ENCODE data around the gene CCDC34. TPM values are rescaled to one million over a fixed set of nuclear protein-coding genes. Genes with fewer than 3 reads are reported as not detected.
A peak's percentile ranks its signal among the peaks of the same experiment; 100 is the strongest.

CCDC34 gene
- total RNA-seq, 6 experiments from 2014 or later = 7.9 to 18.7 (median 13.9) TPM

- H3K36me3 Mint-ChIP-seq (ENCODE audit: low read depth) = no peaks in the 10 kb centered on the region
- no peak overlapping the region for H3K27ac Mint-ChIP-seq
- peaks cover 45% of the 10 kb centered on the region for H3K4me1 Mint-ChIP-seq (ENCODE audit: low read depth)
- H3K4me3 Mint-ChIP-seq = no peak overlapping the region
- DNase-seq = no peak
- TF ChIP-seq, protein P1, sequence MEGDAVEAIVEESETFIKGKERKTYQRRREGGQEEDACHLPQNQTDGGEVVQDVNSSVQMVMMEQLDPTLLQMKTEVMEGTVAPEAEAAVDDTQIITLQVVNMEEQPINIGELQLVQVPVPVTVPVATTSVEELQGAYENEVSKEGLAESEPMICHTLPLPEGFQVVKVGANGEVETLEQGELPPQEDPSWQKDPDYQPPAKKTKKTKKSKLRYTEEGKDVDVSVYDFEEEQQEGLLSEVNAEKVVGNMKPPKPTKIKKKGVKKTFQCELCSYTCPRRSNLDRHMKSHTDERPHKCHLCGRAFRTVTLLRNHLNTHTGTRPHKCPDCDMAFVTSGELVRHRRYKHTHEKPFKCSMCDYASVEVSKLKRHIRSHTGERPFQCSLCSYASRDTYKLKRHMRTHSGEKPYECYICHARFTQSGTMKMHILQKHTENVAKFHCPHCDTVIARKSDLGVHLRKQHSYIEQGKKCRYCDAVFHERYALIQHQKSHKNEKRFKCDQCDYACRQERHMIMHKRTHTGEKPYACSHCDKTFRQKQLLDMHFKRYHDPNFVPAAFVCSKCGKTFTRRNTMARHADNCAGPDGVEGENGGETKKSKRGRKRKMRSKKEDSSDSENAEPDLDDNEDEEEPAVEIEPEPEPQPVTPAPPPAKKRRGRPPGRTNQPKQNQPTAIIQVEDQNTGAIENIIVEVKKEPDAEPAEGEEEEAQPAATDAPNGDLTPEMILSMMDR (IDR thresholded peaks at IDR 0.05) = no peak
- H3K9me3 Mint-ChIP-seq = no peaks in the 10 kb centered on the region
- H3K27me3 Mint-ChIP-seq (ENCODE audit: insufficient read depth) = no peaks in the 10 kb centered on the region
Observed at GRCh38 chr11:27397624-27398399, 34.8 kb upstream of the CCDC34 start.

- H3K36me3 Mint-ChIP-seq (ENCODE audit: low read depth) = no peaks in the 10 kb centered on the region
- no peaks in the 10 kb centered on the region for H3K27me3 Mint-ChIP-seq (ENCODE audit: insufficient read depth)
- H3K4me3 Mint-ChIP-seq = no peak overlapping the region
- TF ChIP-seq, protein P1 (IDR thresholded peaks at IDR 0.05) = no peak
- H3K9me3 Mint-ChIP-seq = no peaks in the 10 kb centered on the region
- H3K27ac Mint-ChIP-seq = peak overlapping the region; percentile 9; the same call in 1 of the 2 replicates
- H3K4me1 Mint-ChIP-seq (ENCODE audit: low read depth) = peaks cover 50% of the 10 kb centered on the region
- no peak for DNase-seq
Observed at GRCh38 chr11:27396259-27396839, 33.3 kb upstream of the CCDC34 start.

DNA sequence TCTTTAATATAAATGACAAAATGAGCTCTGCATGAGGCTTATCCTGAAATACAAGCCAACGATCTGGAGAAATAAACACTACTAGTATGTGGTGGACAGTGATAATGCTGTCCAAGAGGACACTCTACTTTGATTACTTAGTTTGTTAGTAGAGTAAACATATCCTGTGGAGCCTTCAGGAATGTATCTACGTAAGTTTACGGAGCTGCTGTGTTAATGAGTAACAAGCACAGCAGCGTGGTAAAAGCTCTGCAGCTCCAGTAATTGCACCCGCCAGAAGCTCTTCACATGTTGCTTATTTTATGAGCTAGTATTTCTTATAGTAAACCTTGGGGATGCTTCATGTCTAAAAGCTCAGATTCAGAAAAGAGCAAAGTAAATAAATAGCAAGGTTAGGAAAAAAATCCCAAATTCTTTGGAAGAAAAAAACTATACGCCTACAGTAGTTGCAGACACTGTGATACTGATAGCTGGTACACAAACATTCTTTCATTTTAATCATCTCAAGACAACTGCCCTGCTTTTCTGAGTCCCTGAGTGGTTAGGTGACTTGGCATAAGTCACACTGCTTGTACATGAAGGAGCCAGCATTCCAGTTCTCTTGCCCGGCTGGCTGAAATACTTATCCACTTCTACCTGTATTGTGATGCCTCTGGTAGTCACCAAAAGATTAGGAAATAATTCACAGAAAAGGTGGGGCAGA lies 32.7 kb upstream of the CCDC34 start:
- peaks cover 54% of the 10 kb centered on the region for H3K4me1 Mint-ChIP-seq (ENCODE audit: low read depth)
- no peaks in the 10 kb centered on the region for H3K9me3 Mint-ChIP-seq
- peak; percentile 30 for DNase-seq
- no peaks in the 10 kb centered on the region for H3K27me3 Mint-ChIP-seq (ENCODE audit: insufficient read depth)
- TF ChIP-seq, protein P1 (IDR thresholded peaks at IDR 0.05) = no peak
- peak overlapping the region; percentile 24; the same call in 1 of the 2 replicates for H3K4me3 Mint-ChIP-seq
- no peaks in the 10 kb centered on the region for H3K36me3 Mint-ChIP-seq (ENCODE audit: low read depth)
- peak overlapping the region; percentile 9; the same call in 1 of the 2 replicates for H3K27ac Mint-ChIP-seq

DNA sequence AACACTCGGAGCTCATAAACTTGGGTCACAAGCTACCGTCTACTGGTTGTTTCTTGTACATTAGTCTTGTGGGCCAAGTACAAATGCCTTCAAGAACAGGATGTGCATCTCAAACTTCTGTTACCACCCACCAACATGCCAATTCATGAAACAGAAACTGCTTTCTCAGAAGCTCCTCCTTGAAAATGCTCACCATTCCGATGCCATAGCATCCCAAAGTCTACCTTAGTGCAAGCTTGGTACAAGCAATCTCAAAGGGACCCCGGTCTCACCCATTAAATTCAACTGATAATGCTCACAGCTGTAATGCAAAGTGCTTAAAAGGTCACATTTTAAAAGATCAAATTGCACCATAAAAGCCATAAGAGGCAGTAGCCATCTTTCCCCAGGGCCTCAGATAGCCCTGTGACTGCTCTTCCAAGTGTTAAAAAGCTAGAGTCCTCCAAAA lies 31.8 kb upstream of the CCDC34 start:
- H3K4me3 Mint-ChIP-seq = no peak overlapping the region
- no peak overlapping the region for H3K27ac Mint-ChIP-seq
- TF ChIP-seq, protein P1 (IDR thresholded peaks at IDR 0.05) = no peak
- no peaks in the 10 kb centered on the region for H3K27me3 Mint-ChIP-seq (ENCODE audit: insufficient read depth)
- no peak for DNase-seq
- H3K36me3 Mint-ChIP-seq (ENCODE audit: low read depth) = no peaks in the 10 kb centered on the region
- H3K4me1 Mint-ChIP-seq (ENCODE audit: low read depth) = peaks cover 63% of the 10 kb centered on the region
- H3K9me3 Mint-ChIP-seq = no peaks in the 10 kb centered on the region

- no peaks in the 10 kb centered on the region for H3K9me3 Mint-ChIP-seq
- no peak overlapping the region for H3K4me3 Mint-ChIP-seq
- peak overlapping the region; percentile 60 for H3K27ac Mint-ChIP-seq
- no peaks in the 10 kb centered on the region for H3K27me3 Mint-ChIP-seq (ENCODE audit: insufficient read depth)
- DNase-seq = peak; percentile 78
- peaks cover 85% of the 10 kb centered on the region for H3K4me1 Mint-ChIP-seq (ENCODE audit: low read depth)
- no peaks in the 10 kb centered on the region for H3K36me3 Mint-ChIP-seq (ENCODE audit: low read depth)
- TF ChIP-seq, protein P1 (IDR thresholded peaks at IDR 0.05) = no peak
Observed at GRCh38 chr11:27392278-27393114, 29.5 kb upstream of the CCDC34 start.
